ENCODE measurements around the gene MCHR2.
A peak's percentile ranks its signal among the peaks of the same experiment; 100 is the strongest.

DNA sequence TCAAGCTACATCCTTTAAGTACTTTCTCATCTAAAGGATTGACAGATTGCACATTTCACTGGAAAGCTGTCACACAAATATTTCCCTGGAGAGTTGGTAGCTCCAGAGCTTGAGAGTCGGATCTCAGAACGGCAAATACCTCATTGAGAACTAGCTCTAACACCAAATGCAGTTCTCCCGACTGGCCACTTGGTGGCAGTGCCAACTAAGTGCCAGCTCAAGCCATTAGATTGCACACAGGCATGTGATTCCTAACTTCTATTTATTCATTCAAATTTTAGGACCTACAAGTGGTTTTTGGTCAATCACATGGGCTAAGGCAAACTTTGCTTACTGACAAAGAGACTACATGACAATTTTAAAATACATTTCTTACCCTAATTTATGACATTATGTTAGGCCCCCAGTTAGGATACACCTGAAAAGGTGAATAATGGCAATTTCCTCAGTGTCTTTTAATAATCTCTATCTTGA, 7.9 kb upstream of the MCHR2 start:
- TF ChIP-seq, protein P1, sequence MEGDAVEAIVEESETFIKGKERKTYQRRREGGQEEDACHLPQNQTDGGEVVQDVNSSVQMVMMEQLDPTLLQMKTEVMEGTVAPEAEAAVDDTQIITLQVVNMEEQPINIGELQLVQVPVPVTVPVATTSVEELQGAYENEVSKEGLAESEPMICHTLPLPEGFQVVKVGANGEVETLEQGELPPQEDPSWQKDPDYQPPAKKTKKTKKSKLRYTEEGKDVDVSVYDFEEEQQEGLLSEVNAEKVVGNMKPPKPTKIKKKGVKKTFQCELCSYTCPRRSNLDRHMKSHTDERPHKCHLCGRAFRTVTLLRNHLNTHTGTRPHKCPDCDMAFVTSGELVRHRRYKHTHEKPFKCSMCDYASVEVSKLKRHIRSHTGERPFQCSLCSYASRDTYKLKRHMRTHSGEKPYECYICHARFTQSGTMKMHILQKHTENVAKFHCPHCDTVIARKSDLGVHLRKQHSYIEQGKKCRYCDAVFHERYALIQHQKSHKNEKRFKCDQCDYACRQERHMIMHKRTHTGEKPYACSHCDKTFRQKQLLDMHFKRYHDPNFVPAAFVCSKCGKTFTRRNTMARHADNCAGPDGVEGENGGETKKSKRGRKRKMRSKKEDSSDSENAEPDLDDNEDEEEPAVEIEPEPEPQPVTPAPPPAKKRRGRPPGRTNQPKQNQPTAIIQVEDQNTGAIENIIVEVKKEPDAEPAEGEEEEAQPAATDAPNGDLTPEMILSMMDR (IDR thresholded peaks at IDR 0.05; ENCODE audit: low read depth, low read length, missing input control), result peak; percentile 89
- TF ChIP-seq, protein P2, sequence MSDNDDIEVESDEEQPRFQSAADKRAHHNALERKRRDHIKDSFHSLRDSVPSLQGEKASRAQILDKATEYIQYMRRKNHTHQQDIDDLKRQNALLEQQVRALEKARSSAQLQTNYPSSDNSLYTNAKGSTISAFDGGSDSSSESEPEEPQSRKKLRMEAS (IDR thresholded peaks at IDR 0.05), result no peak
- no peak for TF ChIP-seq RXRA (IDR thresholded peaks at IDR 0.05)
- TF ChIP-seq TAF1 (conservative IDR thresholded peaks at IDR 0.05), result no peak
- TF ChIP-seq GABPA (IDR thresholded peaks at IDR 0.05 in 1 of 2, conservative IDR thresholded peaks at IDR 0.05 in 1 of 2), result no peak
- TF ChIP-seq EGR1 (IDR thresholded peaks at IDR 0.05; ENCODE audit: low read depth in 2 of 2), result no peak
- TF ChIP-seq RAD21 (IDR thresholded peaks at IDR 0.05), result peak; percentile 80 to 88
